Panc1 (cell line): ENCODE data around the gene TRRAP. TPM values are rescaled to one million over a fixed set of nuclear protein-coding genes. Genes with fewer than 3 reads are reported as not detected.

Experiments used
- ATAC-seq: fragments of 200-7000 bp; cut with Tn5 transposase; 2 replicates; pipeline ENCODE4 v1.9.1; 2020; ENCODE audit warnings: mild to moderate bottlenecking, moderate library complexity
- BruUV-seq: library from RNA; stranded (reverse); fragments of 400-500 nt; replicated peaks from 2 replicates; lab custom pipeline; 2021; lab: Mats Ljungman, UMichigan
- CTCF ChIA-PET: fragments of 300-600 bp; sonication (Branson Sonifier 250); formaldehyde crosslinking; loops from one replicate; lab custom pipeline; 2022; ENCODE audit warnings: antibody characterized with exemption; lab: Charles Lee
- POLR2A ChIA-PET: fragments of 300-600 bp; sonication (Branson Sonifier 250); formaldehyde crosslinking; loops from one replicate; lab custom pipeline; 2022; ENCODE audit warnings: antibody characterized with exemption; lab: Charles Lee
- DNase-seq: peaks from one replicate; pipeline ENCODE4 v3.0.0-alpha.2; 2010; ENCODE audit warnings: low read depth, low spot score
- H3K27ac ChIP-seq: 2 replicates; pipeline ENCODE4 v1.5.1; 2011; ENCODE audit warnings: mild to moderate bottlenecking, low read length, inconsistent platforms
- H3K27me3 ChIP-seq: fragments of 200-500 bp; sonication (Bioruptor generic); 2 replicates; pipeline ENCODE4 v1.6.0; 2014; ENCODE audit warnings: low read length, inconsistent platforms; ENCODE audit not compliant: control insufficient read depth, insufficient read depth
- H3K36me3 ChIP-seq: fragments of 200-500 bp; sonication (Bioruptor generic); 2 replicates; pipeline ENCODE4 v1.5.1; 2014; ENCODE audit warnings: inconsistent platforms, mild to moderate bottlenecking, low read length, moderate library complexity; ENCODE audit not compliant: control insufficient read depth, insufficient read depth
- H3K4me1 ChIP-seq: 2 replicates; pipeline ENCODE4 v1.5.1; 2011; ENCODE audit warnings: inconsistent platforms, mild to moderate bottlenecking, low read length, moderate library complexity; ENCODE audit not compliant: control insufficient read depth, insufficient read depth
- H3K4me3 ChIP-seq, 2 experiments: 2 replicates each; pipeline ENCODE4 v1.5.1; 2011 to 2012; ENCODE audit warnings: low read depth in 2 of 2, low read length in 2 of 2, mild to moderate bottlenecking in 2 of 2, inconsistent platforms in 1 of 2, moderate library complexity in 1 of 2
- H3K9me3 ChIP-seq: fragments of 200-500 bp; sonication (Bioruptor generic); 2 replicates; pipeline ENCODE4 v1.5.1; 2014; ENCODE audit warnings: low read depth, mild to moderate bottlenecking, inconsistent platforms, low read length, moderate library complexity; ENCODE audit not compliant: control insufficient read depth, insufficient read depth
- CTCF ChIP-seq: fragments of 450-650 bp; IDR thresholded peaks from 2 replicates; pipeline ENCODE4 v1.5.1; 2017; ENCODE audit warnings: mild to moderate bottlenecking
- POLR2AphosphoS5 ChIP-seq: IDR thresholded peaks from 2 replicates; pipeline ENCODE4 v1.6.1; 2012; ENCODE audit warnings: mild to moderate bottlenecking, low read depth, low read length, moderate library complexity
- REST ChIP-seq, 2 experiments: IDR thresholded peaks; 2 replicates each; pipeline ENCODE4 v1.6.1; 2011 to 2012; ENCODE audit warnings: low read depth in 2 of 2, control low read depth in 1 of 2, low read length in 1 of 2, mild to moderate bottlenecking in 1 of 2, moderate library complexity in 1 of 2; ENCODE audit not compliant: insufficient read depth in 1 of 2
- SIN3A ChIP-seq: IDR thresholded peaks from 2 replicates; pipeline ENCODE4 v1.6.1; 2012; ENCODE audit warnings: low read depth, mild to moderate bottlenecking, low read length, moderate library complexity, borderline replicate concordance; ENCODE audit not compliant: insufficient read depth
- TCF7L2 ChIP-seq: IDR thresholded peaks from 2 replicates; pipeline ENCODE4 v1.6.1; 2011; ENCODE audit warnings: mild to moderate bottlenecking, low read depth, low read length, inconsistent platforms
- in situ Hi-C: cut with HindIII; loops from 2 replicates; pipeline ENCODE4 v1.10.0; 2016; ENCODE audit warnings: low sequenced_read_pairs, low pct_unique_long_range_greater_than_20kb
- intact Hi-C: fragments of 100-400 bp; cut with micrococcal nuclease; formaldehyde crosslinking; loops from one replicate; pipeline ENCODE4 v1.10.0; 2022; ENCODE audit not compliant: unreplicated experiment
- total RNA-seq: library from RNA; stranded (reverse); gene quantifications from one replicate; pipeline ENCODE4 v1.2.1, GENCODE V29; 2021; ENCODE audit not compliant: unreplicated experiment

The TRRAP gene
- total RNA-seq, 1 experiment from 2014 or later: 44.9 TPM

- H3K36me3 ChIP-seq: peaks cover 41% of the 10 kb centered on the region
- no peak overlapping the region for H3K4me3 ChIP-seq
- intact Hi-C loops: no loop called here
- CTCF ChIA-PET: no interaction called here
- DNase-seq: no peak
- no TSS peak for BruUV-seq
- H3K9me3 ChIP-seq: no peaks in the 10 kb centered on the region
- H3K27ac ChIP-seq: no peak overlapping the region
- no peaks in the 10 kb centered on the region for H3K27me3 ChIP-seq
- H3K4me1 ChIP-seq: no peaks in the 10 kb centered on the region
- TF ChIP-seq CTCF (no peak), REST (IDR thresholded peaks at IDR 0.05; ENCODE audit: insufficient read depth in 1 of 2, low read depth in 2 of 2, low read length in 1 of 2) (no peak), SIN3A (no peak), TCF7L2 (no peak), POLR2AphosphoS5 (no peak)
- ATAC-seq: no peak
- POLR2A ChIA-PET: no interaction called here
- in situ Hi-C loops: no loop called here
Measured at GRCh38 chr7:98985406-98985805, 107.1 kb downstream of the TRRAP start.

GRCh38 chr7:98985945-98986344 is 107.6 kb downstream of the TRRAP start:
- intact Hi-C loops (no loop called here), in situ Hi-C loops (no loop called here)
- Histone ChIP-seq H3K4me3 (no peak overlapping the region), H3K36me3 (peaks cover 47% of the 10 kb centered on the region), H3K27me3 (no peaks in the 10 kb centered on the region), H3K9me3 (no peaks in the 10 kb centered on the region), H3K27ac (no peak overlapping the region), H3K4me1 (no peaks in the 10 kb centered on the region)
- BruUV-seq: no TSS peak
- DNase-seq (no peak), ATAC-seq (no peak)
- ChIA-PET CTCF (no interaction called here), POLR2A (no interaction called here)
- TF ChIP-seq POLR2AphosphoS5 (no peak), TCF7L2 (no peak), CTCF (no peak), SIN3A (no peak), REST (IDR thresholded peaks at IDR 0.05; ENCODE audit: insufficient read depth in 1 of 2, low read depth in 2 of 2, low read length in 1 of 2) (no peak)
